Activated B cell treated with CpG ODN at 0.5 μM for 24 hours (primary cell): ENCODE measurements around the gene ZNF853. TPM values are rescaled to one million over a fixed set of nuclear protein-coding genes. Genes with fewer than 3 reads are reported as not detected.
"Not testable (repeated sequence)": the region's sequence is repeated elsewhere in the genome, so short reads cannot be mapped to it uniquely, and the experiment has no call there.

Experiments
- ATAC-seq: fragments of 200-7000 bp; cut with Tn5 transposase; one replicate; pipeline ENCODE4 v1.10.0; 2021; ENCODE audit warnings: low read depth, mild to moderate bottlenecking, moderate library complexity
- CTCF ChIA-PET: fragments of 350-600 bp; sonication (Branson Sonifier 250); formaldehyde crosslinking; loops from one replicate; lab custom pipeline; 2021; ENCODE audit warnings: antibody characterized with exemption; lab: Charles Lee
- POLR2A ChIA-PET: fragments of 350-600 bp; sonication (Branson Sonifier 250); formaldehyde crosslinking; loops from one replicate; lab custom pipeline; 2021; ENCODE audit warnings: antibody characterized with exemption; lab: Charles Lee
- DNase-seq: peaks from one replicate; pipeline ENCODE4 v3.0.0; 2022
- H3K27ac Mint-ChIP-seq: one replicate; pipeline ENCODE4 v1.8.0; 2020; ENCODE audit warnings: mixed read lengths
- H3K27me3 Mint-ChIP-seq: one replicate; pipeline ENCODE4 v1.8.0; 2021; ENCODE audit warnings: mixed read lengths
- H3K36me3 Mint-ChIP-seq: one replicate; pipeline ENCODE4 v1.8.0; 2021; ENCODE audit warnings: low read depth, mixed read lengths
- H3K4me1 Mint-ChIP-seq: one replicate; pipeline ENCODE4 v1.8.0; 2021; ENCODE audit warnings: mixed read lengths
- H3K4me3 Mint-ChIP-seq: one replicate; pipeline ENCODE4 v1.8.0; 2020; ENCODE audit warnings: mild to moderate bottlenecking, mixed read lengths
- H3K9me3 Mint-ChIP-seq: one replicate; pipeline ENCODE4 v1.8.0; 2020; ENCODE audit warnings: mixed read lengths
- intact Hi-C: fragments of 100-400 bp; cut with micrococcal nuclease; formaldehyde crosslinking; loops from one replicate; pipeline ENCODE4 v1.15.1; 2024
- total RNA-seq: library from RNA; stranded (reverse); gene quantifications from 2 replicates; pipeline ENCODE4 v1.2.3, GENCODE V29; 2022
- TF ChIP-seq, protein P1 (sequence below): fragments of 200-600 bp; IDR thresholded peaks from one replicate; pipeline ENCODE4 v1.8.0; 2022; ENCODE audit warnings: antibody characterized with exemption, mild to moderate bottlenecking

Gene ZNF853
- total RNA-seq, 1 donor from 2014 or later, result 2.8 TPM

- TF ChIP-seq, protein P1, sequence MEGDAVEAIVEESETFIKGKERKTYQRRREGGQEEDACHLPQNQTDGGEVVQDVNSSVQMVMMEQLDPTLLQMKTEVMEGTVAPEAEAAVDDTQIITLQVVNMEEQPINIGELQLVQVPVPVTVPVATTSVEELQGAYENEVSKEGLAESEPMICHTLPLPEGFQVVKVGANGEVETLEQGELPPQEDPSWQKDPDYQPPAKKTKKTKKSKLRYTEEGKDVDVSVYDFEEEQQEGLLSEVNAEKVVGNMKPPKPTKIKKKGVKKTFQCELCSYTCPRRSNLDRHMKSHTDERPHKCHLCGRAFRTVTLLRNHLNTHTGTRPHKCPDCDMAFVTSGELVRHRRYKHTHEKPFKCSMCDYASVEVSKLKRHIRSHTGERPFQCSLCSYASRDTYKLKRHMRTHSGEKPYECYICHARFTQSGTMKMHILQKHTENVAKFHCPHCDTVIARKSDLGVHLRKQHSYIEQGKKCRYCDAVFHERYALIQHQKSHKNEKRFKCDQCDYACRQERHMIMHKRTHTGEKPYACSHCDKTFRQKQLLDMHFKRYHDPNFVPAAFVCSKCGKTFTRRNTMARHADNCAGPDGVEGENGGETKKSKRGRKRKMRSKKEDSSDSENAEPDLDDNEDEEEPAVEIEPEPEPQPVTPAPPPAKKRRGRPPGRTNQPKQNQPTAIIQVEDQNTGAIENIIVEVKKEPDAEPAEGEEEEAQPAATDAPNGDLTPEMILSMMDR, result no peak
- ChIA-PET CTCF (no interaction called here), POLR2A (no interaction called here)
- Mint-ChIP-seq H3K4me3 (no peak overlapping the region), H3K9me3 (no peaks in the 10 kb centered on the region), H3K4me1 (no peaks in the 10 kb centered on the region), H3K36me3 (peaks cover 33% of the 10 kb centered on the region), H3K27me3 (no peaks in the 10 kb centered on the region), H3K27ac (no peak overlapping the region)
- DNase-seq (no peak), ATAC-seq (no peak)
- intact Hi-C loops, result no loop called here
Observed at GRCh38 chr7:6654842-6655610, 39.6 kb downstream of the ZNF853 start.

DNA sequence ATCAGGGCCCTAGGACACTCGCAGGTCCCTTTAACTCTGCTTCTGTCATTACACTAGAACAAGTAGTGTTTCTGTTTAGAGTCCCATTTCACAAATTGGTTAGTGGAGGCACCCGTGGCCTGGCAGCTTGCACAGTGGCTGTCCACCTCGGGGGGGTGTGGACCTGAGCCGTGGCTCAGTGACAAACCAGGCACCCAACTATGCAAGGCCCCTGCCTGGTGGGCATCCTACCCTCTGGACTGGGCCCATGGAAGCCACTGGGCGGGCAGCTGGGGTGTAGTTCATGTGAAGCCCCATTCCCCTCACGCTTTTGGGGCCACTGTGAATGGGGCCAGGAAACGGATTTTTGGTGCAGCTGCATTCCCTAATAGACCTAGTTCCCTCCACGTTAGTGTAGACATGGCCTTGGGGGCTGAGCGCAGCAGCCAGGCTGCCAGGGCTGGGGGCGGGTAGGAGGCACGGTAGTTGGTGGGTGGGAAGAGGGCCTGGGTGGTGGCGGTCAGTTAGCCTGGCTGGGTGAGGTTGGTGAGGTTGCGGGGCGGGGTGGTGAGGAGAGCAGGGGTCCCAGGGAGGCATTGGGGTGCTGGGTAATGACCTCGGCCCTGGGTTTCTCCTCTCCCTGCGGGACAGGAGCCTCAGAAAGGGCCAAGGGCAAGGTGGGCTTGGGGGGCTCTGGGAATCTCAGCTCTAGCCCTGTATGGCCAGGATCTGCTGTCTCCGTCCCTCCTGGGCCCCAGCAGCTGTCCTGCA lies 40.4 kb downstream of the ZNF853 start:
- ChIA-PET CTCF (no interaction called here), POLR2A (no interaction called here)
- H3K27me3 Mint-ChIP-seq, result no peaks in the 10 kb centered on the region
- no peaks in the 10 kb centered on the region for H3K4me1 Mint-ChIP-seq
- intact Hi-C loops, result no loop called here
- H3K27ac Mint-ChIP-seq, result no peak overlapping the region
- ATAC-seq (no peak), DNase-seq (no peak)
- TF ChIP-seq, protein P1, result no peak
- H3K36me3 Mint-ChIP-seq, result peaks cover 25% of the 10 kb centered on the region
- no peaks in the 10 kb centered on the region for H3K9me3 Mint-ChIP-seq
- no peak overlapping the region for H3K4me3 Mint-ChIP-seq

DNA sequence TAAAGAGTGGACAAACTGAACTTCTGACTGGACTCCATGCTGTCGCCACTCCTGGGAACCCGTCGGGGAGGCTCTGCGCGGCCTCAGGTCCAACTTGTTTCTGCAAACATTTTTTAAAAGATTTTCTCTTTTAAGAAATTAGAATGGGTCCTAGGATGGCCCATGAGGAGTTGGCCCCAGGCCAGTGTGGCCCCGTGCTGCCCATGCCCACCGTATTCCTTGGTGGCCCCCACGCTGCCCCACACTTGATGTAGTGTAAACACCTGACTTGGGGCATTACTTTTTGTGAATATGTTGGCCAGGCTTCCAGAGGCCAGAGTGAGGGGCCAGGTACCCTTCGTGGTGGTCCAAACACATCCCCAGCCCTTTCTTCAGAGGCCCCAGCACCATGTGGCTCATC lies 41.0 kb downstream of the ZNF853 start:
- ChIA-PET CTCF (no interaction called here), POLR2A (no interaction called here)
- H3K36me3 Mint-ChIP-seq, result peaks cover 19% of the 10 kb centered on the region
- ATAC-seq, result no peak
- no peak overlapping the region for H3K4me3 Mint-ChIP-seq
- DNase-seq, result no peak
- TF ChIP-seq, protein P1, result no peak
- no peaks in the 10 kb centered on the region for H3K9me3 Mint-ChIP-seq
- H3K27ac Mint-ChIP-seq, result no peak overlapping the region
- intact Hi-C loops, result no loop called here
- H3K27me3 Mint-ChIP-seq, result peaks cover 3% of the 10 kb centered on the region
- no peaks in the 10 kb centered on the region for H3K4me1 Mint-ChIP-seq

DNA sequence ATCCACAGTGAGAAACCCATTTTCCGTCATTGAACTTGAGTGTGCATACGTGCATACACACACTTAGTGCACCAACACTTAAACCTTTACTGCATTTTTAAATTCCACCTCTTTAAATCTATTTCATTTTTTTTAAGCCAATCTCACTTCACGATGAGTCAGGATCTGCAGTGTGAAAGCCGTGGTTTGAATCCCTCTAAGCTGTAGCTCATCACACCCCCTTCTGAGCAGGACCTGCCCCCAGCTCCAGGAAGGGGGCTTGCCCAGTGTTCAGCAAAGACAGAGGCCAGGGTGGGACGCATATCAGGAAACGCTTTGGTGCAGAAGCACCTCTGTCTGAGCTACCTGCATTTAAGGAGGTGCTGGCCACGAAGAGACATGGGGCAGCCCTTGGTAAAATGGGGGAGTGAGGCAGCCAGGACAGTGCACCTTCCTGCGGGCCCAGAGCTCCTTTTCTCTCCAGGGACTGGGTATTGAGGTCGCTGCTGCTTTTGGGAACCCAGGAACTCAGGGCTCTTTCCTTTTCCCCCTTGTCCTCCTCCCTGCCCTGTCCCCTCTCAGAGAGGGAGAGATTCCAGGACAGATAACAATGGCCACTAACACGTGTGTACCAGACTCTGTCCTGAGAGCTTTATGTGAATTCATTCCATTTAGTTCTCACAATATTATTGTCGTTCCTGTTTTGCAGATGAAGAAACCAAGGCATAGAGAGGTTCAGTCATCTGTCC lies 43.4 kb downstream of the ZNF853 start:
- no peak overlapping the region for H3K27ac Mint-ChIP-seq
- DNase-seq, result no peak
- peaks cover 9% of the 10 kb centered on the region for H3K36me3 Mint-ChIP-seq
- ChIA-PET CTCF (no interaction called here), POLR2A (no interaction called here)
- H3K9me3 Mint-ChIP-seq, result no peaks in the 10 kb centered on the region
- no peak overlapping the region for H3K4me3 Mint-ChIP-seq
- H3K4me1 Mint-ChIP-seq, result no peaks in the 10 kb centered on the region
- peaks cover 9% of the 10 kb centered on the region for H3K27me3 Mint-ChIP-seq
- TF ChIP-seq, protein P1, result no peak
- intact Hi-C loops, result no loop called here
- no peak for ATAC-seq

GRCh38 chr7:6670851-6671250 lies 55.4 kb downstream of the ZNF853 start:
- H3K27ac Mint-ChIP-seq, H3K4me3 Mint-ChIP-seq, ATAC-seq, CTCF ChIA-PET, H3K4me1 Mint-ChIP-seq, DNase-seq, POLR2A ChIA-PET, intact Hi-C loops, H3K27me3 Mint-ChIP-seq: not testable (repeated sequence)
- H3K9me3 Mint-ChIP-seq, result peaks cover 30% of the 10 kb centered on the region
- peaks cover 13% of the 10 kb centered on the region for H3K36me3 Mint-ChIP-seq

Other genes starting within 250 kb of the ZNF853 start
- gene RAC1, start 241.1 kb upstream of the ZNF853 start, total RNA-seq, result 119 and 122 TPM in 2 replicates
- gene DAGLB, start 167.7 kb upstream of the ZNF853 start, total RNA-seq, result 13.3 and 18.3 TPM in 2 replicates
- 33.5 TPM in 2 replicates for gene KDELR2, start 131.5 kb upstream of the ZNF853 start, total RNA-seq
- 0.93 and 1.3 TPM in 2 replicates for gene GRID2IP, start 64.1 kb upstream of the ZNF853 start, total RNA-seq
- gene ZDHHC4, start 38.2 kb upstream of the ZNF853 start, total RNA-seq, result 33.2 and 37.4 TPM in 2 replicates
- gene INTS15, start 25.6 kb upstream of the ZNF853 start, total RNA-seq, result 49.0 and 49.9 TPM in 2 replicates
- gene ZNF316, start 21.7 kb downstream of the ZNF853 start, total RNA-seq, result 40.3 and 43.8 TPM in 2 replicates
- 31.3 and 35.6 TPM in 2 replicates for gene ZNF12, start 91.3 kb downstream of the ZNF853 start, total RNA-seq
- gene RSPH10B2, start 138.5 kb downstream of the ZNF853 start, total RNA-seq, result 0.37 and 1.1 TPM in 2 replicates
- gene CCZ1B, start 210.7 kb downstream of the ZNF853 start, total RNA-seq, result 75.2 and 84.2 TPM in 2 replicates